Measurements from ENCODE around the gene KDM2B.

The KDM2B gene

GRCh38 chr12:121561009-121561395 lies 19.8 kb downstream of the KDM2B start:
- DNase-seq (ENCODE audit: extremely low read depth, low read depth), result no peak
- H3K4me3 ChIP-seq (replicated peaks; ENCODE audit: low read depth, low read length), result no peak overlapping the region
- TF ChIP-seq CTCF (IDR thresholded peaks at IDR 0.05; ENCODE audit: low read depth, low read length, missing control alignments), result no peak

- no peak overlapping the region for H3K4me3 ChIP-seq (replicated peaks; ENCODE audit: low read depth, low read length)
- TF ChIP-seq CTCF (IDR thresholded peaks at IDR 0.05; ENCODE audit: low read depth, low read length, missing control alignments), result no peak
- no peak for DNase-seq (ENCODE audit: extremely low read depth, low read depth)
Measured at GRCh38 chr12:121560392-121561008, 20.3 kb downstream of the KDM2B start.

GRCh38 chr12:121558956-121559355 lies 21.9 kb downstream of the KDM2B start:
- no peak for DNase-seq (ENCODE audit: extremely low read depth, low read depth)
- no peak overlapping the region for H3K4me3 ChIP-seq (replicated peaks; ENCODE audit: low read depth, low read length)
- no peak for TF ChIP-seq CTCF (IDR thresholded peaks at IDR 0.05; ENCODE audit: low read depth, low read length, missing control alignments)

- no peak for TF ChIP-seq CTCF (IDR thresholded peaks at IDR 0.05; ENCODE audit: low read depth, low read length, missing control alignments)
- DNase-seq (ENCODE audit: extremely low read depth, low read depth), result no peak
- no peak overlapping the region for H3K4me3 ChIP-seq (replicated peaks; ENCODE audit: low read depth, low read length)
Measured at GRCh38 chr12:121550974-121551634, 29.7 kb downstream of the KDM2B start.

GRCh38 chr12:121549075-121549474 lies 31.7 kb downstream of the KDM2B start:
- H3K4me3 ChIP-seq (replicated peaks; ENCODE audit: low read depth, low read length), result no peak overlapping the region
- TF ChIP-seq CTCF (IDR thresholded peaks at IDR 0.05; ENCODE audit: low read depth, low read length, missing control alignments), result no peak
- no peak for DNase-seq (ENCODE audit: extremely low read depth, low read depth)

GRCh38 chr12:121545480-121545879 lies 35.3 kb downstream of the KDM2B start:
- no peak overlapping the region for H3K4me3 ChIP-seq (replicated peaks; ENCODE audit: low read depth, low read length)
- no peak for TF ChIP-seq CTCF (IDR thresholded peaks at IDR 0.05; ENCODE audit: low read depth, low read length, missing control alignments)
- no peak for DNase-seq (ENCODE audit: extremely low read depth, low read depth)
